B cell (primary cell): ENCODE measurements around the gene VPS26A. TPM values are rescaled to one million over a fixed set of nuclear protein-coding genes. Genes with fewer than 3 reads are reported as not detected.

Experiments
- ATAC-seq: fragments of 200-7000 bp; cut with Tn5 transposase; one replicate; pipeline ENCODE4 v1.10.0; 2021; ENCODE audit warnings: low read depth, mild to moderate bottlenecking, moderate number of reproducible peaks, moderate library complexity
- CTCF ChIA-PET: fragments of 350-600 bp; sonication (Branson Sonifier 250); formaldehyde crosslinking; loops from one replicate; lab custom pipeline; 2021; ENCODE audit warnings: antibody characterized with exemption, inconsistent platforms; lab: Charles Lee
- POLR2A ChIA-PET: fragments of 350-600 bp; sonication (Branson Sonifier 250); formaldehyde crosslinking; loops from one replicate; lab custom pipeline; 2021; ENCODE audit warnings: antibody characterized with exemption; lab: Charles Lee
- DNase-seq: peaks from one replicate; pipeline ENCODE4 v3.0.0; 2013
- H2AFZ ChIP-seq: 2 replicates; pipeline ENCODE4 v1.6.1; 2012; ENCODE audit warnings: mild to moderate bottlenecking, low read depth, low read length; ENCODE audit not compliant: insufficient read depth, poor library complexity, severe bottlenecking
- H3K27ac ChIP-seq, 2 donors: 1 replicate in 1 of 2; 2 replicates in 1 of 2; pipeline ENCODE4 v1.5.1; 2012 to 2013; ENCODE audit warnings: low read length in 2 of 2, mild to moderate bottlenecking in 2 of 2, moderate library complexity in 1 of 2
- H3K27me3 ChIP-seq, 4 experiments: fragments of 200-600 bp in 1 of 4; sonication (generic) in 1 of 4; replicated peaks in 1 of 4; 1 replicate in 2 of 4; 2 replicates in 2 of 4; pipeline versions ENCODE4 v1.6.1 to v1.7.0; 2013 to 2016; ENCODE audit warnings: low read length in 3 of 4, mild to moderate bottlenecking in 2 of 4, mixed read lengths in 1 of 4, moderate library complexity in 1 of 4; ENCODE audit not compliant: insufficient read depth in 4 of 4, control insufficient read depth in 3 of 4; ENCODE audit errors: control extremely low read depth in 1 of 4
- H3K36me3 ChIP-seq, 2 experiments: replicated peaks in 1 of 2; 1 replicate in 1 of 2; 2 replicates in 1 of 2; pipeline versions ENCODE4 v1.6.1 to v1.7.1; 2013; ENCODE audit warnings: low read length in 1 of 2; ENCODE audit not compliant: insufficient read depth in 2 of 2, control insufficient read depth in 1 of 2; ENCODE audit errors: control extremely low read depth in 1 of 2, extremely low read depth in 1 of 2
- H3K4me1 ChIP-seq, 2 donors: fragments of 200-600 bp in 1 of 2; sonication (generic) in 1 of 2; 1 replicate in 1 of 2; 2 replicates in 1 of 2; pipeline versions ENCODE4 v1.5.1 to v1.6.1; 2013 to 2017; ENCODE audit warnings: low read length in 2 of 2; ENCODE audit not compliant: control insufficient read depth in 2 of 2, insufficient read depth in 2 of 2
- H3K4me2 ChIP-seq: replicated peaks from 2 replicates; pipeline ENCODE3; 2012; ENCODE audit warnings: mild to moderate bottlenecking, low read depth, low read length; ENCODE audit not compliant: poor library complexity, severe bottlenecking
- H3K4me3 ChIP-seq, 5 experiments: fragments of 200-600 bp in 1 of 5; sonication (generic) in 1 of 5; 1 replicate in 3 of 5; 2 replicates in 2 of 5; pipeline versions ENCODE4 v1.5.1 to v1.7.0; 2011 to 2016; ENCODE audit warnings: low read length in 4 of 5, mild to moderate bottlenecking in 4 of 5, low read depth in 2 of 5, control low read depth in 1 of 5, moderate library complexity in 1 of 5; ENCODE audit not compliant: insufficient read depth in 1 of 5; ENCODE audit errors: control extremely low read depth in 1 of 5, extremely low read depth in 1 of 5
- H3K79me2 ChIP-seq: fragments of 200-600 bp; sonication (generic); one replicate; pipeline ENCODE4 v1.6.0; 2016; ENCODE audit warnings: low read length; ENCODE audit not compliant: control insufficient read depth, insufficient read depth
- H3K9ac ChIP-seq: fragments of 200-600 bp; sonication (generic); 2 replicates; pipeline ENCODE4 v1.6.1; 2017; ENCODE audit warnings: mild to moderate bottlenecking, low read length, moderate library complexity
- H3K9me3 ChIP-seq, 3 donors: one replicate each; pipeline versions ENCODE4 v1.6.1 to v1.7.1; 2013; ENCODE audit warnings: low read length in 2 of 3; ENCODE audit not compliant: control insufficient read depth in 2 of 3, insufficient read depth in 1 of 3; ENCODE audit errors: control extremely low read depth in 1 of 3
- H4K20me1 ChIP-seq: 2 replicates; pipeline ENCODE4 v1.6.0; 2012; ENCODE audit warnings: mild to moderate bottlenecking, low read length; ENCODE audit not compliant: insufficient read depth, control insufficient read depth, poor library complexity, severe bottlenecking
- H3K27ac Mint-ChIP-seq: one replicate; pipeline ENCODE4 v1.8.0; 2021; ENCODE audit warnings: mixed read lengths
- H3K27me3 Mint-ChIP-seq: one replicate; pipeline ENCODE4 v1.8.0; 2021; ENCODE audit warnings: mixed read lengths
- H3K4me1 Mint-ChIP-seq: one replicate; pipeline ENCODE4 v1.8.0; 2021; ENCODE audit warnings: mixed read lengths
- H3K4me3 Mint-ChIP-seq: one replicate; pipeline ENCODE4 v1.8.0; 2021; ENCODE audit warnings: mixed read lengths
- H3K9me3 Mint-ChIP-seq: one replicate; pipeline ENCODE4 v1.8.0; 2022; ENCODE audit warnings: mixed read lengths; ENCODE audit not compliant: insufficient read depth
- CTCF ChIP-seq: fragments of 200-600 bp; IDR thresholded peaks from one replicate; pipeline ENCODE4 v1.8.0; 2022; ENCODE audit warnings: antibody characterized with exemption, mild to moderate bottlenecking
- EZH2 ChIP-seq: IDR thresholded peaks from 2 replicates; pipeline ENCODE4 v1.6.1; 2012; ENCODE audit warnings: borderline replicate concordance, low read depth, mild to moderate bottlenecking, moderate library complexity, low read length; ENCODE audit not compliant: insufficient read depth, poor library complexity, severe bottlenecking
- WGBS: methylation state at CpG from one replicate; pipeline ENCODE4 v1.1.5; 2013; ENCODE audit warnings: missing lambda C conversion rate; ENCODE audit not compliant: insufficient coverage; 5-methylcytosine and 5-hydroxymethylcytosine counted together
- intact Hi-C: fragments of 100-400 bp; cut with micrococcal nuclease; formaldehyde crosslinking; loops from one replicate; pipeline ENCODE4 v1.10.0; 2022
- polyA plus RNA-seq: library from polyadenylated mRNA; depleted of rRNA; stranded (reverse); fragments of >200 nt; gene quantifications from 2 replicates; pipeline ENCODE4 v1.2.3, GENCODE V29; 2012
- total RNA-seq, 2 donors: library from RNA; stranded (reverse); fragments of 120-200 nt in 1 of 2; gene quantifications; 1 replicate in 1 of 2; 2 replicates in 1 of 2; pipeline versions ENCODE4 v1.2.3 to v1.2.4, GENCODE V29; 2013 to 2022

VPS26A gene
- total and polyA plus RNA-seq, 2 donors (not counting 1 experiment from before 2014, with no cell fraction given) = 5.0 to 29.9 TPM

GRCh38 chr10:69103784-69104183 is 20.2 kb upstream of the VPS26A start:
- Histone ChIP-seq H3K36me3 (peaks cover 0 to 30% of the 10 kb centered on the region in 2 experiments), H3K79me2 (peaks cover 6% of the 10 kb centered on the region), H3K9ac (no peak overlapping the region), H3K27me3 (no peaks in the 10 kb centered on the region), H3K4me1 (no peaks in the 10 kb centered on the region), H3K27ac (no peak overlapping the region), H2AFZ (no peak overlapping the region), H3K4me3 (no peak overlapping the region), H4K20me1 (no peaks in the 10 kb centered on the region), H3K9me3 (no peaks in the 10 kb centered on the region), H3K4me2 (no peak overlapping the region)
- ATAC-seq (no peak), DNase-seq (no peak)
- H3K27ac Mint-ChIP-seq = no peak overlapping the region
- H3K4me3 Mint-ChIP-seq = no peak overlapping the region
- intact Hi-C loops = no loop called here
- POLR2A ChIA-PET = interaction anchor here (0.6 kb wide), 1 partner anchor 11 kb away, joined by 5 read pairs; no protein-coding TSS in a partner anchor
- no peak for TF ChIP-seq CTCF
- TF ChIP-seq EZH2 = no peak
- 95% methylated on average over 6 of the region's 7 CpGs for WGBS
- no peaks in the 10 kb centered on the region for H3K27me3 Mint-ChIP-seq
- H3K9me3 Mint-ChIP-seq = no peaks in the 10 kb centered on the region
- H3K4me1 Mint-ChIP-seq = peaks cover 4% of the 10 kb centered on the region
- CTCF ChIA-PET = interaction anchor here (0.6 to 3.0 kb wide), 4 partner anchors 10 to 148 kb away, joined by 3 to 7 read pairs (median 4); partner anchors contain the start of gene DDX21

GRCh38 chr10:69104994-69105790 is 18.8 kb upstream of the VPS26A start:
- H3K9me3 Mint-ChIP-seq = no peaks in the 10 kb centered on the region
- H3K27ac ChIP-seq = no peak overlapping the region
- no peak for DNase-seq
- H3K4me2 ChIP-seq = no peak overlapping the region
- no peaks in the 10 kb centered on the region for H4K20me1 ChIP-seq
- H3K4me3 Mint-ChIP-seq = no peak overlapping the region
- no peak overlapping the region for H3K9ac ChIP-seq
- no peaks in the 10 kb centered on the region for H3K27me3 ChIP-seq
- CTCF ChIA-PET = interaction anchor here (0.6 to 3.0 kb wide), 4 partner anchors 10 to 149 kb away, joined by 3 to 7 read pairs (median 4); partner anchors contain the start of gene DDX21
- peaks cover 4% of the 10 kb centered on the region for H3K4me1 Mint-ChIP-seq
- POLR2A ChIA-PET = no interaction called here
- peaks cover 0 to 24% of the 10 kb centered on the region in 2 experiments for H3K36me3 ChIP-seq
- H2AFZ ChIP-seq = no peak overlapping the region
- H3K4me1 ChIP-seq = no peaks in the 10 kb centered on the region
- no peak overlapping the region for H3K4me3 ChIP-seq
- no peaks in the 10 kb centered on the region for H3K27me3 Mint-ChIP-seq
- no peak for TF ChIP-seq EZH2
- TF ChIP-seq CTCF = no peak
- ATAC-seq = no peak
- no peaks in the 10 kb centered on the region for H3K79me2 ChIP-seq
- H3K27ac Mint-ChIP-seq = no peak overlapping the region
- intact Hi-C loops = no loop called here
- no peaks in the 10 kb centered on the region for H3K9me3 ChIP-seq
- no CpG with 5 or more reads among the region's 1 CpG for WGBS
